Breast epithelium (tissue), 3 donors: Measurements from ENCODE around the gene PPP1R11.

Experiments used
- CTCF ChIP-seq, 3 donors: fragments of 450-650 bp; IDR thresholded peaks; one replicate each; pipeline ENCODE4 v1.5.1; 2016 to 2017; ENCODE audit warnings: antibody characterized with exemption in 3 of 3, mild to moderate bottlenecking in 3 of 3, moderate library complexity in 3 of 3
- POLR2A ChIP-seq: fragments of 450-650 bp; IDR thresholded peaks from one replicate; pipeline ENCODE4 v1.6.1; 2016; ENCODE audit warnings: antibody characterized with exemption, mild to moderate bottlenecking, moderate library complexity
- POLR2AphosphoS5 ChIP-seq, 3 donors: sonication (generic); formaldehyde crosslinking; IDR thresholded peaks; one replicate each; pipeline ENCODE4 v1.6.1; 2017; ENCODE audit warnings: antibody characterized with exemption in 3 of 3

GRCh38 chr6:30061092-30061857 lies 5.7 kb upstream of the PPP1R11 start, which contains the start of gene POLR1H:
- peak; percentile 91 for TF ChIP-seq POLR2A
- TF ChIP-seq CTCF (IDR thresholded peaks at IDR 0.05): no peak
- TF ChIP-seq POLR2AphosphoS5 (IDR thresholded peaks at IDR 0.05): peak; percentile 87 to 98 (median 96)
